ENCODE data around the gene ARHGAP10. TPM values are rescaled to one million over a fixed set of nuclear protein-coding genes. Genes with fewer than 3 reads are reported as not detected.
"Not testable (repeated sequence)": the region's sequence is repeated elsewhere in the genome, so short reads cannot be mapped to it uniquely, and the experiment has no call there.

Gene ARHGAP10
- total RNA-seq, 3 donors from 2014 or later = 4.3 to 5.9 (median 5.3) TPM

DNA sequence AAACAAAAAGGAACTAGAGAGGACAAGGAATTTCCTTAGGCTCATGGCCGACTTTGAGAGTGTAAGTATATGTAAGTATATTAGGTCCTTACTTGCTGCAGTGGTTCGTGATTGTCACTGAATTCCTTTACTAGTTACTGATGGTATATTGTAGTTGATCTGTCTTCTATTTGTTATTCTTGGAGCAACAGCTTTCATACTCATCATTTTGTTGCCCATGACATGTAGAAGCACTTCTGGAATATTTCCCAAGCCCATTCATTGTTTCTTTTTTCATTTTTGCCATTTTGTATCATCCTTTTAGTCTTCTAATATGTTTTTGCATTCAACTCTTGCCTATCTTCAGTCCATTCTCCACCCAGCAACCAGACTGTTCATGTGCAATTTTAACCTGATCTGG lies 170.0 kb downstream of the ARHGAP10 start:
- Mint-ChIP-seq H3K36me3 (ENCODE audit: insufficient read depth) (peaks cover 6% of the 10 kb centered on the region), H3K9me3 (peaks cover 9% of the 10 kb centered on the region), H3K4me3 (no peak overlapping the region), H3K4me1 (ENCODE audit: low read depth) (no peaks in the 10 kb centered on the region), H3K27me3 (ENCODE audit: low read depth) (no peaks in the 10 kb centered on the region)
- DNase-seq = no peak
- ATAC-seq = no peak

DNA sequence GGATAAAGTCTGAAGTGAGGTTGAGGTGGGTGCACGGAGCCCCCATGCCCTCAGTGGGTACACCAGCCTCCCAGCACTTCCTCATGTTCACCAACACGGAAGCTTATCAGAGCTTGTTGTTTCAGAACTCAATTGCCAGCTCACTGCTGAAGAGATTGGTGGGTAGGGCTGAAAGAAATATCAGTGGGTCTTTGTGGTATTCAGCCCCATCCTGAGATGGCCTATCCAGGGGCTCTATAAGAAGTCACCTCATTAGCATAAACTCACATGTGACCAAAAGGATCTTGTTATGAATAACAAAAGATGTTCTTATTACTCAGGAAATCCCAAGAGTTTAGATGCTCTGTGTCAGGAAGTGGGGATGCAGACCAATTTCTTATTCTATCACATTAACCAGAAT lies 177.3 kb downstream of the ARHGAP10 start:
- H3K36me3 Mint-ChIP-seq (ENCODE audit: insufficient read depth) = peaks cover 9% of the 10 kb centered on the region
- no peak for DNase-seq
- no peaks in the 10 kb centered on the region for H3K9me3 Mint-ChIP-seq
- H3K4me1 Mint-ChIP-seq (ENCODE audit: low read depth) = no peaks in the 10 kb centered on the region
- no peak overlapping the region for H3K4me3 Mint-ChIP-seq
- H3K27me3 Mint-ChIP-seq (ENCODE audit: low read depth) = no peaks in the 10 kb centered on the region
- ATAC-seq = no peak

DNA sequence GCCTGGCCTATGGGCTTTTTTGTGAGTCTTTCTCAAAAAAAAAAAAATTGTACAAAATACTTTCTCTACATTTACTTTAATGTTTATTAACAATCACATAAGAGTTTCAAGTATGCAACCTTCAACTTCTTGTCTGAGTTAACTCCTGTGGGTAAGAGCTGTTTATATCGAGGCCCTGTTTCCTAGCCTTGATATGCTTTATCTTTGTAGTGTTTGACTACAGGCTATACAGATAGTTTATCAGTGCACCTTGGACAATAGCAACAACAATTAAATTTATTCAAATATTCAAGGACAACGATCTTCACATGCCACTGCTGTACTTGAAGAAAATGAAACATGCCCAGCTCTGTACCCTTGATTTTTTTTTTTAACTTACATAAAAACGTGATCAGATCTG lies 178.4 kb downstream of the ARHGAP10 start:
- no peaks in the 10 kb centered on the region for H3K27me3 Mint-ChIP-seq (ENCODE audit: low read depth)
- H3K4me3 Mint-ChIP-seq = no peak overlapping the region
- no peaks in the 10 kb centered on the region for H3K4me1 Mint-ChIP-seq (ENCODE audit: low read depth)
- DNase-seq (no peak), ATAC-seq (no peak)
- peaks cover 9% of the 10 kb centered on the region for H3K36me3 Mint-ChIP-seq (ENCODE audit: insufficient read depth)
- no peaks in the 10 kb centered on the region for H3K9me3 Mint-ChIP-seq

DNA sequence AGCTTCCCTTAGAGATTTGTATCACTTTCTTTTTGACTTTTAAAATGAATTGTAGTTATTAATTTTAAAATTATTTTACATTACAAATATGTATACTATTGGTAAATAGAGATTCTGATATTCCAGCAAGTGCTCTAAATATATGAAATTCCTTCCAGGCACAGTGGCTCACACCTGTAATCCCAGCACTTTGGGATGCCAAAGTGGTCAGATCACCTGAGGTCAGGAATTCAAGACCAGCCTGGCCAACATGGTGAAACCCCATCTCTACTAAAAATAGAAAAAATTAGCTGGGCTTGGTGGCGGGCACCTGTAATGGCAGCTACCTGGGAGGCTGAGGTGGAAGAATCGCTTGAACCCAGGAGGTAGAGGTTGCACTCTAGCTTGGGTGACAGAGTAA lies 180.2 kb downstream of the ARHGAP10 start:
- not testable (repeated sequence) for H3K4me1 Mint-ChIP-seq (ENCODE audit: low read depth); H3K27me3 Mint-ChIP-seq (ENCODE audit: low read depth); H3K9me3 Mint-ChIP-seq; ATAC-seq; DNase-seq; H3K36me3 Mint-ChIP-seq (ENCODE audit: insufficient read depth); H3K4me3 Mint-ChIP-seq

DNA sequence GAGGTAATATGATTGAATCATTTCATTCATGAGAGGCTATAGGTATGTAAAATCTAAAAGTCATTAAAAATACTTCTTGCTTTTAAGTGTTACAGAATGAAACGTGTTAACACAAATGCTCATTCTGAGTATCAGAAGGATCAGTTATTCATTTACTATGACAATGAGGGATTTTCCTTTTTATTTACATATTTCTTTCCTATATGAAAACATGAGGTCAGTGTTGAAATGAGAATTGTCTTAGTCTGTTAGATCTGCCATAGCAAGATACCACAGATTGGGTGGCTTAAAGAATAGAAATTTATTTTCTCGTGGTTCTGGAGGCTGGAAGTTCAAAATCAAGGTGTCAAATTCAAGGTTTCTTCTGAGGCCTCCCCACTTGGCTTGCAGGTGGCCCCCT lies 181.2 kb downstream of the ARHGAP10 start:
- peaks cover 6% of the 10 kb centered on the region for H3K36me3 Mint-ChIP-seq (ENCODE audit: insufficient read depth)
- no peak overlapping the region for H3K4me3 Mint-ChIP-seq
- no peaks in the 10 kb centered on the region for H3K4me1 Mint-ChIP-seq (ENCODE audit: low read depth)
- ATAC-seq (no peak), DNase-seq (no peak)
- no peaks in the 10 kb centered on the region for H3K9me3 Mint-ChIP-seq
- no peaks in the 10 kb centered on the region for H3K27me3 Mint-ChIP-seq (ENCODE audit: low read depth)

DNA sequence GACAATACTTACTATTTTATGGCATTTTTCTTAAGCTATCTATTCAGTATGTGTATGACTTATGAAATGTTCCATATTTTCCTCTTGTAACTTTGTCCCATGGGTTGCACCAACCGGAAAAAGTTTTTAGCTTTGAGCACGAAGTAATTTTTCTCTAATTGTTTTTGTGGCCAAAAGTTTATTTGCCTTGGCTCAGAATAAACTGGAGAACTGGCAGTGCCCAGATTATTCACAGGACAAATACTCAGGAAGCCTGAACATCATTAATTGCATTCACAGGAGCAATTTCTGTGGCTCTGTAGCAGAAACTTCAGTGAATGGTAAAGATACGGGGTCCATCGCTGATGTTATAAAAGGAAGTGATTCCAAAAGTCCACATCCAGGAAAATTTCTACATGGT lies 184.5 kb downstream of the ARHGAP10 start:
- Mint-ChIP-seq H3K9me3 (no peaks in the 10 kb centered on the region), H3K27me3 (ENCODE audit: low read depth) (no peaks in the 10 kb centered on the region), H3K36me3 (ENCODE audit: insufficient read depth) (peaks cover 1% of the 10 kb centered on the region), H3K4me3 (no peak overlapping the region), H3K4me1 (ENCODE audit: low read depth) (no peaks in the 10 kb centered on the region)
- no peak for DNase-seq
- no peak for ATAC-seq

DNA sequence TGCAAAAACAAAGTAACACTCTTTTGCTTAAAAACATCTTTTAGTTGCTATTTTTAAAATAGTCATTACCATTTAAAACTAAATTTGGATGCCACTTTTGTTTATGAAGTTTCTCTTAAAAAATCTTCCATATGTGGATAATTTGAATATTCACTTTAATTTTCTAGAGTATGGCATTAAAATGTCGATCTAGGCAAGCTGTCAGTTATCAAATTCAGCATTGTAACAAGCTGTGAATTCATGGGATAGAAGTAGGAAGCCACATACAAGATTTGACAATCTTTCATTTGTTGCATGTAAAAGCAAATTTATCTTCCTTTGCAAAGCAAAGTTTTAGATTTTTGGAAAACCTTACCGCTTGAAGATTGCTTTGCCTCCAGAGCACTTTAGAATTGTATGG lies 191.5 kb downstream of the ARHGAP10 start:
- DNase-seq (no peak), ATAC-seq (no peak)
- no peak overlapping the region for H3K4me3 Mint-ChIP-seq
- H3K4me1 Mint-ChIP-seq (ENCODE audit: low read depth) = no peaks in the 10 kb centered on the region
- no peaks in the 10 kb centered on the region for H3K27me3 Mint-ChIP-seq (ENCODE audit: low read depth)
- no peaks in the 10 kb centered on the region for H3K36me3 Mint-ChIP-seq (ENCODE audit: insufficient read depth)
- no peaks in the 10 kb centered on the region for H3K9me3 Mint-ChIP-seq

DNA sequence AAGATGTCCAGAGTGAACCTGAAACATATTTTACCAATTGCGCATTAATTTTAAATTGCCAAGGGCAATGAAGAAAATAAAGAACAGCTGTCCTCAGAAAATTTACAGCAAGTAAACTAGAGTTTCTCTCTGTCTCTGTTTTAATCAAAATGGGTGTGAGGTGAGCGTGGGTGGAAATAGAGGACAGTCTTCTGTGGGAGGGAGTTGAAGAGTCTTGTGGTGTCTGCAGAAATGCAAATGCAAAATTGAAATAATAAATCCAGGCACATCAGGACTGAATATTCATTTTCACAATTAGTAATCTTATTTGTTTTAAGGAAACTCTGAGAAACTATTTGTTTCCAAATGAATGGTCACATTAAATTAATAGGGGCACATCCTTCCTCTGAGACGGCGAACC lies 192.0 kb downstream of the ARHGAP10 start:
- H3K4me3 Mint-ChIP-seq = no peak overlapping the region
- no peaks in the 10 kb centered on the region for H3K9me3 Mint-ChIP-seq
- no peaks in the 10 kb centered on the region for H3K36me3 Mint-ChIP-seq (ENCODE audit: insufficient read depth)
- no peak for ATAC-seq
- no peaks in the 10 kb centered on the region for H3K27me3 Mint-ChIP-seq (ENCODE audit: low read depth)
- no peaks in the 10 kb centered on the region for H3K4me1 Mint-ChIP-seq (ENCODE audit: low read depth)
- DNase-seq = no peak

DNA sequence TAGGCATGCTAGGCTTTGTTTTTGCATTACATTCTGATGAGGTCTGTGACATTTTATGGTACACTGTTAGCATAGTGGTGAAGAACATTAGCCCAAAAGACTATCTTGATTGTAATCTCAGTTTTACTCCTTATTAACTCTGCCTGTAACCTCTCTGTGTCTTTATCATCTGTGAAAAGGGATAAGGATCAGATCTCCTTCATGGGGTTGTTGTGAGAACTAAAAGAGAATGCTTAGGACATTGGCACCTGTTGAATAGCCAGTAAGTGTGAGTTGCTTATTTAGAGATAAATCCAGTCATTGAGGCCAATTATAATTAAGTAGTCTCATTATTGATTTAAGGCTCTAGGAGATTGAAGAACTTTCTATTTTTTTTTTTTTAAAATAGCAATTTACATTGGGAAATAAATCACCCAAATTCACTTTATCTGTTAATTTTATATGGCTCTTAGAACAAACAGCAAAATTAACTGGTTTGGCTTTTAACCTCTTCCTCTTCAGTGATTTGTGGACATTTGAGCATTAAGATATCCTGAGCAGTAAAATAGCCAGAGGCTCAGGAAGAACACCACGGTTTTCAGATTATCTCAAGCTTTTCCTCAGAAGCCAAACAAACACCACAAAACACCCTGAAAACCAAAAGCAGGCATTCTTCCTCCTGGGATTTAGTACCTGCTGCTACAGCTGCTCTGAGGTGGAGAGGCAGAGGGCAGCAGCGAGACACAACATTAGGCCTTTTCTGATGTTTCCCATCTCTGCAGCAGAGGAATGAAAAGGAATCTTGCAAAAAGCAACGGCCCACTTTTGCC lies 192.9 kb downstream of the ARHGAP10 start:
- no peaks in the 10 kb centered on the region for H3K4me1 Mint-ChIP-seq (ENCODE audit: low read depth)
- DNase-seq (no peak), ATAC-seq (no peak)
- no peak overlapping the region for H3K4me3 Mint-ChIP-seq
- H3K36me3 Mint-ChIP-seq (ENCODE audit: insufficient read depth) = no peaks in the 10 kb centered on the region
- no peaks in the 10 kb centered on the region for H3K9me3 Mint-ChIP-seq
- H3K27me3 Mint-ChIP-seq (ENCODE audit: low read depth) = no peaks in the 10 kb centered on the region

DNA sequence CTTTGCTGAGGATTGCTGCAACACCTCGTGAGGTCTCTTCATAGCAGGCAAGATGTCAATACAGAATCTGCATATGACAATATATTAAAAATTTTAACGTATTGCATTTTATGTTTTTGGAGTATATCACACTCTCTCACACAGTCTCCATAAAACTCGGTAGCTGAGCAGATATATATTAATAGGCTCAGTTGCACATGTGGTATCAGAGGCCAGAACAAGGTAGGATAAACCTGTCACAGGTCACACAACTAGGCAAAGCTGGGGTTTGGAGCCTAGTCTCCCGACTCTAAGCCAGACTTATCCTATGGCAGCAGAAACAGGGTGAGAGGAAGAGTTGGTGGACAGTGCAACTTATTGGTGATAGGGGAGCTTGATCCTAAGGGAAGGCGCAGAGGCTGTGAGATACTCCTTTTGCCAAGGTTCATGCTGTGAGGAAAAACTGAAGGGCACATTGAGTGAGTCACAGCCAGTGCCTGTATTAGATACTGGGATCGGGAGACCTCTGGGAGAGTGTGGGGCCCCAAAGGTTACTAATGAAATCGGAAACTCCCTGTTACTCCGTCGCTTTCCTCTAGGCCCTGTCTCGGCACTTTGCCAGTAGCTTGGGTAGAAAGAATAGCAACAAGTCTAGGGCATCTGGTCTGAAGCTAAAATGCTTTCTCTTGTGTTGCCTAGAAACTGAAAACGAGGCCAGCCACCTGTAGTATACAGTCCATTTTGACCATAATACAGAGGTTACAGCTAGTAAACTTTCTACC lies 195.7 kb downstream of the ARHGAP10 start:
- H3K9me3 Mint-ChIP-seq = no peaks in the 10 kb centered on the region
- no peaks in the 10 kb centered on the region for H3K4me1 Mint-ChIP-seq (ENCODE audit: low read depth)
- H3K4me3 Mint-ChIP-seq = no peak overlapping the region
- DNase-seq (no peak), ATAC-seq (no peak)
- H3K36me3 Mint-ChIP-seq (ENCODE audit: insufficient read depth) = peaks cover 6% of the 10 kb centered on the region
- no peaks in the 10 kb centered on the region for H3K27me3 Mint-ChIP-seq (ENCODE audit: low read depth)

DNA sequence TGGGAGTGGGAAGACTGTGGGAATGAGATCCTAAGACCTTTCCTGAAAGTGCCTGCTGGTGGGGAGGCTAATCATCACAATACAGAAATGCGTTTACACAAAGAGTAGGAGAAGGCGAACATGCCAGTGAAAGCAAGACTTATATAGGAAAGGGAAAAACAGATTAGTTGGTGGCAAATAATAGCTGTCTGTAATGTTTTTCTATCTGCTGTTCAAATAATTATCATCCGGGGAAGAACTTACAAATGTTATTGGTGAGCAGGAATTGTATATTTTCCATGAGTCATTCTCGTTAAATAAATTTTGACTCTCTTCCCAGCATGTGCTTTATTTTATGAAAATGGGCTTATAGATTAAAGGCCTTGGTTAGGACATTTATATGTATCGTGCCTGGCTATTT lies 196.5 kb downstream of the ARHGAP10 start:
- no peaks in the 10 kb centered on the region for H3K4me1 Mint-ChIP-seq (ENCODE audit: low read depth)
- DNase-seq (no peak), ATAC-seq (no peak)
- H3K9me3 Mint-ChIP-seq = no peaks in the 10 kb centered on the region
- peaks cover 6% of the 10 kb centered on the region for H3K36me3 Mint-ChIP-seq (ENCODE audit: insufficient read depth)
- no peak overlapping the region for H3K4me3 Mint-ChIP-seq
- no peaks in the 10 kb centered on the region for H3K27me3 Mint-ChIP-seq (ENCODE audit: low read depth)

DNA sequence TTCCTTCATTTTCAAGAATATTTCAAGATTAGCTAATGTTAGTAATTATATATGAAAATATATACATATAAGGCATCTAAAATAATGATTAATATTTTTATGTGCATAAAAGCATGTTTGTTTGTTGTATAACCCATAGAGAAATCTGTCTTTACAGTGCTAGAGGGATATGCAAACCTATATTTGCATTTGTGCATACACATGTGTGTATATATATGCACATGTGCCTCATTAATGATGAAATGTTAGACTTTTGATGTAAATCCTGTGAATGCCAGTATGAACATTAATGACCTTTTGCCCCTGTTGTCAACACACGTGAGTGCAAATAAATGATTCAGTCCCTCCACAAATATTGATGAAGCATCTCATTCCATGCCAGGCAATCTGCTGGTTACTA lies 197.9 kb downstream of the ARHGAP10 start:
- H3K9me3 Mint-ChIP-seq = no peaks in the 10 kb centered on the region
- no peak for ATAC-seq
- no peaks in the 10 kb centered on the region for H3K27me3 Mint-ChIP-seq (ENCODE audit: low read depth)
- DNase-seq = no peak
- H3K36me3 Mint-ChIP-seq (ENCODE audit: insufficient read depth) = peaks cover 6% of the 10 kb centered on the region
- no peak overlapping the region for H3K4me3 Mint-ChIP-seq
- H3K4me1 Mint-ChIP-seq (ENCODE audit: low read depth) = no peaks in the 10 kb centered on the region

DNA sequence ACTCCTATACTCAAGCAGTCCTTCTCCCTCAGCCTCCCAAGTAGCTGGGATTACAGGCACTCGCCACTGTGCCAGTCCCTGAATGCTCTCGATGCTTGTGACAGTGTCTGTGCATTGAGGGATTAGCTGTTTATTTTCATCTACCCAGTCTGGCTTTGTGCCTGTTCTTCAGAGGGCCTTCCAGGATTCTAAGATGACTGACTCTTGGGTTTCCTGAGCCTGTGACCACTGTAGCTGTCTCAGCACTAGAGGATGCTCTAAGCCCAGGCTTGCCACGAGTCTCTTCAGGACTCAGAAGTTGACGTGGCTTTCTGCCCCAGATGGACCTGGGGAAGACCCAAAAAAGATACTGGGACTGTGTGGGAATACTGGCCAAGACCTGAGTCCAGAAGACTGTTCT lies 201.4 kb downstream of the ARHGAP10 start:
- Mint-ChIP-seq H3K9me3 (no peaks in the 10 kb centered on the region), H3K27me3 (ENCODE audit: low read depth) (no peaks in the 10 kb centered on the region), H3K4me1 (ENCODE audit: low read depth) (no peaks in the 10 kb centered on the region), H3K4me3 (no peak overlapping the region), H3K36me3 (ENCODE audit: insufficient read depth) (peaks cover 6% of the 10 kb centered on the region)
- DNase-seq (no peak), ATAC-seq (no peak)

DNA sequence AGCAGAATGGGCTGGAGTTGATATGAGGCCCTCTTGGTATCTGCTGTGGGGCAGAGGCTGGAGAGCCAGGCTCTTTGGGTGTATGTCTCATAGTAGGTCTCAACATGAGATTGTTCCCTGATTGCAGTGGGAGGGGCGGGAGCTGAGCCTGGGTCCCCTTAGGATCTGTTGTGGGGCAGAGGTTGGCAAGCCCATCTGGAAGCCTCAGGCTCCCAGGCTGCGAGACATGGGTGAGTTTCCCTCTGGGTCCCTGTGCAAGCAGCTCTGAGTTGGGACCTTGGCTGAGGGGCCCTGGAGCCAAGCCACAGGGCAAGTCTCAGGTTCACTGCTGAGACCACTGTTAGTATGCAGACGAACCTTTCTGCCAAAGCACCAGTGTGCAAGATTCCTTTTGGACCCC lies 201.9 kb downstream of the ARHGAP10 start:
- Mint-ChIP-seq H3K4me3 (no peak overlapping the region), H3K9me3 (no peaks in the 10 kb centered on the region), H3K36me3 (ENCODE audit: insufficient read depth) (peaks cover 6% of the 10 kb centered on the region), H3K27me3 (ENCODE audit: low read depth) (no peaks in the 10 kb centered on the region), H3K4me1 (ENCODE audit: low read depth) (no peaks in the 10 kb centered on the region)
- ATAC-seq (no peak), DNase-seq (no peak)

DNA sequence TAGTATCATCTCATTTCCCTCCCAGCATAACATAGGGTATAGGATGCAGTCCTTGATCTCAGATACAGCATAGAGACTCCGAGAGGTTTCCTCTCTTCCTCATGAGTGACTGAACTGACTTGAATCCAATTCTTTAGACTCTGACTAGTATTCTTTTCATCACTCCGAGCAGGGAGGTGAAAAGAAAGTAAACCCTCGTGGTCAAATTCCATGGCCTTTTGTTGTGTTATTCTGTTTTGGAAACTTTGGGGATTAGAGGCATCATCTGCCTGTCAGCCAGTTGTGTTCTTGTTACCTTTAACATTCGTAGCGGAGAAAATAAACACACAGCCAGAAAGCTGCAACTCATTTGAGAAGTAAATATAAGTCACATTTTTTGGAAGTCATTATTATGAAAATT lies 206.6 kb downstream of the ARHGAP10 start:
- no peaks in the 10 kb centered on the region for H3K27me3 Mint-ChIP-seq (ENCODE audit: low read depth)
- H3K36me3 Mint-ChIP-seq (ENCODE audit: insufficient read depth) = peaks cover 2% of the 10 kb centered on the region
- H3K4me3 Mint-ChIP-seq = no peak overlapping the region
- ATAC-seq (no peak), DNase-seq (no peak)
- no peaks in the 10 kb centered on the region for H3K9me3 Mint-ChIP-seq
- H3K4me1 Mint-ChIP-seq (ENCODE audit: low read depth) = peaks cover 12% of the 10 kb centered on the region

All from activated T-cell treated with anti-CD3 and anti-CD28 coated beads, Interleukin-2, amount 50 U/mL, for 4 hours (primary cell).